ENCODE data around the gene LY6G5B. TPM values are rescaled to one million over a fixed set of nuclear protein-coding genes. Genes with fewer than 3 reads are reported as not detected.
A peak's percentile ranks its signal among the peaks of the same experiment; 100 is the strongest.

LY6G5B gene
- total and polyA plus RNA-seq, 9 donors: 8.5 to 28.4 (median 13.1) TPM

- Histone ChIP-seq H3K27me3 (no peaks in the 10 kb centered on the region), H3K27ac (no peak within 1 kb of the TSS), H3K9me3 (no peaks in the 10 kb centered on the region), H3K4me1 (ENCODE audit: insufficient read depth) (peaks cover 15% of the 10 kb centered on the region), H3K4me3 (no peak within 1 kb of the TSS), H3K36me3 (no peaks in the 10 kb centered on the region)
- TF ChIP-seq EP300 (IDR thresholded peaks at IDR 0.05) (no peak), POLR2A (IDR thresholded peaks at IDR 0.05) (no peak)
- no peak for DNase-seq
- WGBS, 3 donors: 76 to 84% (median 82%) methylated on average over 8 of the region's 8 CpGs
- intact Hi-C loops (cut with DNase I): no loop called here
Measured at GRCh38 chr6:31655349-31656237, 14.2 kb upstream of the LY6G5B start, which contains the start of gene APOM. Gene APOM (plus strand): TSS chr6:31655894. CDS start chr6:31655967, 73 bp downstream.

- TF ChIP-seq POLR2A (IDR thresholded peaks at IDR 0.05): no peak
- H3K4me3 ChIP-seq: no peak overlapping the region
- WGBS, 3 donors: 69 to 73% (median 71%) methylated on average over 6 of the region's 6 CpGs
- no peaks in the 10 kb centered on the region for H3K9me3 ChIP-seq
- H3K27ac ChIP-seq: no peak overlapping the region
- no peaks in the 10 kb centered on the region for H3K36me3 ChIP-seq
- H3K4me1 ChIP-seq (ENCODE audit: insufficient read depth): peaks cover 16% of the 10 kb centered on the region
- H3K27me3 ChIP-seq: no peaks in the 10 kb centered on the region
- DNase-seq: no peak
- intact Hi-C loops (cut with DNase I): no loop called here
Measured at GRCh38 chr6:31657406-31658157, 12.2 kb upstream of the LY6G5B start.

DNA sequence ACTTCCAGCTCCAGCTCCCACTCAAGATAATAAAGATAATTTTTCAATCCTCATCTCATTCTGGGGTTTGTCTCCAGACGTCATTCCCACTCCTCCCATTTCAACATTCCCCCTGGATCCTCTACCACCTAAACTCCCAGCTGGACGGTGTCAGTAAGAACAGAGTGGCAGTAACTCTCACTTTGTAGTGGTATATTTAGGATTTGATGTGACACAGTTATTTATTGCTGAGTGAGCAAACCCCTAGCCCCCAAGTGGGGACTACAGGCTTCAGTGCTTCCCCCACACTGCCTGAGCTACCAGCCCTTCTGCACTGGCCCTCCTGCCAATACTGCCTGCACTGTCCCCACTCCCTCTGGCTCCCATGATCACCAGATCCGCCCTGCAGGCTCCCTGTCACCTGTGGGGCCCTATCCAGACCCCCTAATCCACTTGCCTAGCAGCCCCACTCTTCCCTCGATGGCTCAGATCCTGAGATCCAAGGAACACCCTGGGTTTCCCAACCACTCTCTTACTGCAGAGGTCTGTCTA lies 11.6 kb upstream of the LY6G5B start:
- TF ChIP-seq CTCF (IDR thresholded peaks at IDR 0.05) (no peak), EP300 (IDR thresholded peaks at IDR 0.05) (no peak), POLR2A (IDR thresholded peaks at IDR 0.05) (no peak)
- Histone ChIP-seq H3K4me1 (ENCODE audit: insufficient read depth) (peaks cover 20% of the 10 kb centered on the region), H3K4me3 (no peak overlapping the region), H3K27me3 (no peaks in the 10 kb centered on the region), H3K36me3 (no peaks in the 10 kb centered on the region), H3K9me3 (no peaks in the 10 kb centered on the region), H3K27ac (no peak overlapping the region)
- 70 to 75% (median 72%) methylated on average over 4 of the region's 4 CpGs for WGBS, 3 donors
- DNase-seq: no peak
- intact Hi-C loops (cut with DNase I): no loop called here

- Histone ChIP-seq H3K9me3 (no peaks in the 10 kb centered on the region), H3K27me3 (no peaks in the 10 kb centered on the region), H3K27ac (peak overlapping the region; percentile 27 to 55), H3K36me3 (no peaks in the 10 kb centered on the region), H3K4me3 (peak overlapping the region; percentile 86), H3K4me1 (ENCODE audit: insufficient read depth) (peaks cover 23% of the 10 kb centered on the region)
- no peak for DNase-seq
- TF ChIP-seq CTCF (IDR thresholded peaks at IDR 0.05) (no peak), POLR2A (IDR thresholded peaks at IDR 0.05) (no peak), EP300 (IDR thresholded peaks at IDR 0.05) (no peak)
- intact Hi-C loops (cut with DNase I): no loop called here
- 70 to 76% (median 74%) methylated on average over 13 of the region's 13 CpGs for WGBS, 3 donors
Measured at GRCh38 chr6:31658983-31659648, 10.7 kb upstream of the LY6G5B start.

Data from ovary (tissue), 9 donors.